AG04450 (cell line): ENCODE results near the gene TUBB. TPM values are rescaled to one million over a fixed set of nuclear protein-coding genes. Genes with fewer than 3 reads are reported as not detected.

Source experiments
- CTCF ChIA-PET: fragments of 300-600, 350-600 bp; formaldehyde crosslinking; extraction: SDS; loops from one replicate; lab custom pipeline; 2022; ENCODE audit warnings: antibody characterized with exemption, inconsistent platforms; lab: Charles Lee
- POLR2A ChIA-PET: fragments of 350-600 bp; formaldehyde crosslinking; extraction: SDS; loops from one replicate; lab custom pipeline; 2021; ENCODE audit warnings: antibody characterized with exemption, inconsistent platforms; lab: Yijun Ruan, JAX
- DNase-seq: peaks from one replicate; pipeline ENCODE4 v3.0.0-alpha.2; 2011; ENCODE audit warnings: low read depth, low spot score
- H3K27ac ChIP-seq: one replicate; pipeline ENCODE4 v1.5.1; 2012; ENCODE audit warnings: low read depth, low read length, control low read depth
- H3K27me3 ChIP-seq: one replicate; pipeline ENCODE4 v1.6.0; 2012; ENCODE audit warnings: low read length; ENCODE audit not compliant: control insufficient read depth, insufficient read depth
- H3K4me3 ChIP-seq: 2 replicates; pipeline ENCODE4 v1.5.1; 2011; ENCODE audit warnings: mild to moderate bottlenecking, low read depth, low read length, control low read depth
- H3K9me3 ChIP-seq: 2 replicates; pipeline ENCODE4 v1.5.1; 2012; ENCODE audit warnings: low read length; ENCODE audit not compliant: control insufficient read depth, insufficient read depth
- polyA plus RNA-seq: library from polyadenylated mRNA; depleted of rRNA; stranded (reverse); fragments of >200 nt; gene quantifications from 2 replicates; pipeline ENCODE4 v1.2.3, GENCODE V29; 2011
- TF ChIP-seq, protein P1 (sequence below): IDR thresholded peaks from 2 replicates; pipeline ENCODE4 v1.5.1; 2011; ENCODE audit warnings: low read depth, low read length, control low read depth, inconsistent platforms

TUBB gene
- polyA plus RNA-seq, 1 experiment: 1,457 TPM

DNA sequence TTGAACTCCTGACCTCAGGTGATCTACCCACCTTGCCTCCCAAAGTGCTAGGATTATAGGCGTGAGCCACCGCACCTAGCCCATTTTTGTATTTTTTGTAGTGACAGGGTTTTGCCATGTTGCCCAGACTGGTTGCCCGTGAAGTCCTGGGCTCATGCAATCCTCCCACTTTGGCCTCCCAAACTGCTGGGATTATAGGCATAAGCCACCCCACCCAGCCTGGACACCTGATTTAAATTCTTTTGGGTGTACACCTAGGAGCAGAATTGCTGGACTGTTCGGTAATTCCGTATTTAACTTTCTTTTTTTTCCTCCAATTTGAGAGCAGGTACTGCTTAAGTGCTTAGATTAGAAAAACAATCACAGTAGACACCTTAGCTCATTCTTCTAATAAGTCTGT lies 23.7 kb upstream of the TUBB start:
- DNase-seq: no peak
- POLR2A ChIA-PET: interaction anchor here (1.1 kb wide), 1 partner anchor 23 kb away, joined by 3 read pairs; no protein-coding TSS in a partner anchor
- H3K4me3 ChIP-seq: no peak overlapping the region
- TF ChIP-seq, protein P1, sequence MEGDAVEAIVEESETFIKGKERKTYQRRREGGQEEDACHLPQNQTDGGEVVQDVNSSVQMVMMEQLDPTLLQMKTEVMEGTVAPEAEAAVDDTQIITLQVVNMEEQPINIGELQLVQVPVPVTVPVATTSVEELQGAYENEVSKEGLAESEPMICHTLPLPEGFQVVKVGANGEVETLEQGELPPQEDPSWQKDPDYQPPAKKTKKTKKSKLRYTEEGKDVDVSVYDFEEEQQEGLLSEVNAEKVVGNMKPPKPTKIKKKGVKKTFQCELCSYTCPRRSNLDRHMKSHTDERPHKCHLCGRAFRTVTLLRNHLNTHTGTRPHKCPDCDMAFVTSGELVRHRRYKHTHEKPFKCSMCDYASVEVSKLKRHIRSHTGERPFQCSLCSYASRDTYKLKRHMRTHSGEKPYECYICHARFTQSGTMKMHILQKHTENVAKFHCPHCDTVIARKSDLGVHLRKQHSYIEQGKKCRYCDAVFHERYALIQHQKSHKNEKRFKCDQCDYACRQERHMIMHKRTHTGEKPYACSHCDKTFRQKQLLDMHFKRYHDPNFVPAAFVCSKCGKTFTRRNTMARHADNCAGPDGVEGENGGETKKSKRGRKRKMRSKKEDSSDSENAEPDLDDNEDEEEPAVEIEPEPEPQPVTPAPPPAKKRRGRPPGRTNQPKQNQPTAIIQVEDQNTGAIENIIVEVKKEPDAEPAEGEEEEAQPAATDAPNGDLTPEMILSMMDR: no peak
- H3K9me3 ChIP-seq: no peaks in the 10 kb centered on the region
- H3K27ac ChIP-seq: no peak overlapping the region
- CTCF ChIA-PET: no interaction called here
- no peaks in the 10 kb centered on the region for H3K27me3 ChIP-seq

DNA sequence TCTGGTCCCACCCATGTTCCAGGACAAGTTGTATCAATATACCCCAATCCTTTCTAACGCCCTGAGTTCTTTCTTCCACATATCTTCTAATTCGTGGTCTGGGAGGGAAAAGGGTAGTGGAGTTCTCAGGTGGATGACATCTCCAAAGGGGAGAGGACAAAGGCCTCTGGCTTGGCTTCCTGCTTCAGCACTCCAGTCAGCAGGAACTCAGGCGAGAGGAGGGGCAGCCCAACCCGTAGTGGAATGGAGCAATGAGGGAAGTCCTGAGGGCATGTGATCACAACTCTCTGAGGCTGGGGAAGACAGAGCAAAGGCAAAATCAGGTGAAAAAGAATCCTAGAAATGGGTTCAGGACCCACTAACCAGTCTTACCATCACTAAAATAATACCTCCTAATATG lies 19.8 kb upstream of the TUBB start:
- no peak overlapping the region for H3K27ac ChIP-seq
- no peaks in the 10 kb centered on the region for H3K27me3 ChIP-seq
- no peaks in the 10 kb centered on the region for H3K9me3 ChIP-seq
- TF ChIP-seq, protein P1: no peak
- CTCF ChIA-PET: interaction anchor here (0.7 kb wide), 1 partner anchor 21 kb away, joined by 3 read pairs; no protein-coding TSS in a partner anchor
- POLR2A ChIA-PET: interaction anchor here (0.7 kb wide), 1 partner anchor 9 kb away, joined by 3 read pairs; no protein-coding TSS in a partner anchor
- DNase-seq: no peak
- H3K4me3 ChIP-seq: no peak overlapping the region

DNA sequence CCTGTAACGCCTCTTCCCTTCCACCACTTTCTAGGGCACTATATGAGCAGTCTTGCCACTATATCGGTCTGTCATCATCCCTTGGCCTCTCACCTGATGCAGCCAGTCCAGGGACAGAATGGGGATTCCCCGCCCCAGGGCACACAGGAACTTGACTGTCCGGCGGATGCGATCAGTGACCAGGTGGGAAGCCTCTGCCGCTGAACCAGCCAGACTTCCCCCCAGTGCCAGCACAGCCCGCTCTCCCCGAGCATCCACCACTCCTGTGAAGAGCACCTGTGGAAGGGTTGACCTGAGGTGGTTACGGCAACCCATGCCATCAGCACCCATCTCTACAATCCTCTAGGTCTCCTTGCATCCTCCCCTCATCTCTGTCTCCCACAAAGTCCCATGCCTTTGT lies 17.1 kb upstream of the TUBB start:
- ChIA-PET POLR2A (no interaction called here), CTCF (no interaction called here)
- Histone ChIP-seq H3K9me3 (no peaks in the 10 kb centered on the region), H3K27ac (no peak overlapping the region), H3K27me3 (no peaks in the 10 kb centered on the region), H3K4me3 (no peak overlapping the region)
- TF ChIP-seq, protein P1: no peak
- no peak for DNase-seq

DNA sequence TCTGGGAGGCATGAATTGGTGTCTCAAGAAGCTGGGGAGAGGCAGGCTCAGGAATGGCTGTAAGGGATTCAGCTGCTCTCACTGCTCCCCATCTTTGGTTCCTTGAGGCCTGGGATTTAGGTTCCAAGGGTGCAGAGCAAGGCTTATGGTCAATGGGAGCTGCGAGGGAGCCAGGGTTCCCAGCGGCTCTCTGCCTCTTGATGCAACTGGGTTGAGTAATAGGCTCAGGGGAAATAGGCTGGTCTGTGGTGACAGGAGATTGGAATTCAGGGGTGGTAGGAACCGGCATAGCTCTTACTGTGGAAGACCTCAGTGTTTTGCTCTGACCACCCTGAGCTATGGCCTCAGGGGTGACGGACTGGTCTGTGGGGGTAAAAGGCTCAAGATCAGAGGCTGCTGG lies 16.3 kb upstream of the TUBB start:
- H3K4me3 ChIP-seq: no peak overlapping the region

DNA sequence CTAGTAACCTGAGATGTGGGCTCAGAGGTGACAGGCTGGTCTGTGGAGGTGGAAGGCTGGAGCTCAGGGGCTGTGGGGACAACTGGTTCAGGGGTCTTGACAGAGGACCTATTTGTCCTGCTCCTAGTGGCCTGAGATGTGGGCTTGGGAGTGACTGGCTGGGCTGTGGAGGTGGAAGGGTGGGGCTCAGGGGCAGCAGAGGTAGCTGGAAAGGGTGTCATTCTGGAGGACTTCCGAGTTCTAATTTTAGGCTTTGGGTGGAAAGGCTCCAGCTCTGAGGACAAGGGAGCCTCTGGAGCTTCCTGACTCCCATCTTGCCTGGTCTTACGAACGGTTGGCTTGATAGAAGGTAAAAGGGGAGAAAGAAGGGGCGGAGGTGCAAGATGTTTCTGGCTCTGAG lies 14.5 kb upstream of the TUBB start:
- TF ChIP-seq, protein P1: no peak
- DNase-seq: no peak
- ChIA-PET POLR2A (no interaction called here), CTCF (no interaction called here)
- Histone ChIP-seq H3K27me3 (no peaks in the 10 kb centered on the region), H3K4me3 (no peak overlapping the region), H3K9me3 (no peaks in the 10 kb centered on the region), H3K27ac (no peak overlapping the region)

More for the DNA sequence above, 16.3 kb upstream of the TUBB start:
- no peaks in the 10 kb centered on the region for H3K27me3 ChIP-seq
- no peak overlapping the region for H3K27ac ChIP-seq
- no peak for DNase-seq
- CTCF ChIA-PET: no interaction called here
- POLR2A ChIA-PET: interaction anchor here (0.7 to 1.0 kb wide), 2 partner anchors 9 to 16 kb away, joined by 3 to 5 read pairs; no protein-coding TSS in a partner anchor
- TF ChIP-seq, protein P1: no peak
- no peaks in the 10 kb centered on the region for H3K9me3 ChIP-seq
